Measurements from ENCODE around the gene MYO7B.

GRCh38 chr2:127650041-127650784 is 114.7 kb downstream of the MYO7B start:
- TF ChIP-seq CTCF (conservative IDR thresholded peaks at IDR 0.05; ENCODE audit: low read depth, low read length): peak; percentile 12; the same call in 1 of the 2 replicates
- TF ChIP-seq EZH2 (IDR thresholded peaks at IDR 0.05; ENCODE audit: low read length, unreplicated experiment): no peak
